Peyer's patch (tissue), 4 donors: ENCODE data around the gene MAGI2. TPM values are rescaled to one million over a fixed set of nuclear protein-coding genes. Genes with fewer than 3 reads are reported as not detected.
"Not testable (repeated sequence)": the region's sequence is repeated elsewhere in the genome, so short reads cannot be mapped to it uniquely, and the experiment has no call there.

ENCODE experiments used
- DNase-seq, 3 donors: peaks; one replicate each; pipeline ENCODE4 v3.0.0-alpha.2; 2017 to 2019
- H3K27ac ChIP-seq, 4 donors: fragments of 200-600 bp; sonication (generic); one replicate each; pipeline ENCODE4 v1.5.1; 2016 to 2019
- H3K27me3 ChIP-seq, 2 donors: fragments of 200-600 bp; sonication (generic); one replicate each; pipeline ENCODE4 v1.5.1; 2019
- H3K36me3 ChIP-seq, 3 donors: fragments of 200-600 bp; sonication (generic); one replicate each; pipeline ENCODE4 v1.5.1; 2016 to 2019
- H3K4me1 ChIP-seq, 4 donors: fragments of 200-600 bp; sonication (generic); one replicate each; pipeline ENCODE4 v1.5.1; 2016 to 2019
- H3K4me3 ChIP-seq, 4 donors: fragments of 200-600 bp; sonication (generic); 1 replicate in 3 of 4; 2 replicates in 1 of 4; pipeline ENCODE4 v1.5.1; 2016 to 2019; ENCODE audit warnings: mild to moderate bottlenecking in 1 of 4
- H3K9me3 ChIP-seq, 4 donors: fragments of 200-600 bp; sonication (generic); one replicate each; pipeline ENCODE4 v1.5.1; 2016 to 2019; ENCODE audit warnings: mild to moderate bottlenecking in 1 of 4
- CTCF ChIP-seq, 6 experiments: fragments of 450-650 bp in 4 of 6; fragments of 200-600 bp in 2 of 6; sonication (generic) in 1 of 6; IDR thresholded peaks; one replicate each; pipeline ENCODE4 v1.5.1; 2017 to 2019; ENCODE audit warnings: antibody characterized with exemption in 6 of 6, mild to moderate bottlenecking in 3 of 6, moderate library complexity in 1 of 6
- POLR2A ChIP-seq, 2 donors: fragments of 450-650 bp; IDR thresholded peaks; one replicate each; pipeline ENCODE4 v1.5.1; 2017; ENCODE audit warnings: antibody characterized with exemption in 2 of 2, mild to moderate bottlenecking in 2 of 2, moderate library complexity in 2 of 2
- total RNA-seq, 4 donors: library from RNA; depleted of rRNA; stranded (reverse); fragments of >200 nt; gene quantifications; one replicate each; pipeline ENCODE4 v1.1.0, GENCODE V29; 2016

Gene MAGI2
- total RNA-seq, 4 donors from 2014 or later: 1.6 to 12.4 (median 2.8) TPM

DNA sequence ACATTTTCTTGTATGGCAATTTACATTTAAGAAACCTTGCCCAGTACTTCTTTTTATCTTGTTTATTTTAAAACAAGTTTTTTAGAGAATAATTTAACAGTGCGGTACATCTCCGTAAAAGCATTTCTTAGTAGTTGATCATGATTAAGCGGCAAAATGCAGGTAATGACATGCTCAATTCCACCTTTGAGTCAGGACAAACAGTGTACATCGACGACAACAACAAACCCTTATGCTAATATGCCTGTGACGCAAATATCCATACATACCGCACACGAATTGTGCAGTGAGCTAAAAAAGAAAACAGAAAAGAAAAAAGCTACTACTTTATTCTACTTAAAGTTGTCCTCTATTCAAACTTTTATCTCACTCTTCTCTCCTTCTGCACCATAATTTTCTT lies 1.9 kb downstream of the MAGI2 start:
- no peak for TF ChIP-seq POLR2A (IDR thresholded peaks at IDR 0.05)
- TF ChIP-seq CTCF (IDR thresholded peaks at IDR 0.05): no peak
- Histone ChIP-seq H3K9me3 (no peaks in the 10 kb centered on the region), H3K4me1 (no peaks in the 10 kb centered on the region), H3K36me3 (no peaks in the 10 kb centered on the region), H3K27ac (peak overlapping the region in 2 of 4 donors; percentile 87 to 93), H3K27me3 (no peaks in the 10 kb centered on the region), H3K4me3 (peak overlapping the region in 3 of 4 donors; percentile 46 to 64 (median 63))
- DNase-seq: no peak

DNA sequence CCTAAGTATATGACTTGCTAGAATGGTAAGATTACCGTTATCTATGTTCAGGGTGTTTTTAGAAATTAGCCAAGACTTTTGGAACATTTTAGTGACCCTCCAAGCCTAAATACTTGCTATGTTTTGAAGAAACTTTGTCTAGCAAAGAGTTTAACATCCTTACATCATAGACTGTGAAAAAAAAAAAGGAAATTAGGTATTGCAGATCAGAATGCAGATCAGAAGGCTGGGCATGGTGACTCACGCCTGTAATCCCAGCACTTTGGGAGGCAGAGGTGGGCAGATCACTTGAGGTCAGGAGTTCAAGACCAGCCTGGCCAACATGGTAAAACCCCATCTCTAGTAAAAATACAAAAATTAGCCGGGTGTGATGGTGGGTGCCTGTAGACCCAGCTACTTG lies 10.7 kb downstream of the MAGI2 start:
- H3K27ac ChIP-seq, DNase-seq, H3K9me3 ChIP-seq, H3K36me3 ChIP-seq, H3K4me3 ChIP-seq, H3K4me1 ChIP-seq, H3K27me3 ChIP-seq: not testable (repeated sequence)

DNA sequence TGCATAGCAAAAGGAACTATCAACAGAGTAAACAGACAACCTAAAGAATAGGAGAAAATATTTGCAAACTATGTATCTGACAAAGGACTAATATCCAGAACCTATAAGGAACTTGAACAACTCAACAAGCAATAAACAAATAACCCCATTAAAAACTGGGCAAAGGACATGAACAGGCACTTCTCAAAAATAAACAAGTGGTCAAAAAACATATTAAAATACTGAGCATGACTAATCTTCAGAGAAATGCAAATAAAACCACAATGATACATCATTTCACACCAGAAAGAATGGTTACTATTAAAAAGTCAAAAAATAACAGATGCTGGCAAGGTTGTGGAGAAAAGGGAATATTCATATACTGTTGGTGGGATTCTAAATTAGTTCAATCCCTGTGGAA lies 17.1 kb downstream of the MAGI2 start:
- no peaks in the 10 kb centered on the region for H3K9me3 ChIP-seq
- no peaks in the 10 kb centered on the region for H3K36me3 ChIP-seq
- no peaks in the 10 kb centered on the region for H3K27me3 ChIP-seq
- no peak for DNase-seq
- no peak for TF ChIP-seq POLR2A (IDR thresholded peaks at IDR 0.05)
- no peak for TF ChIP-seq CTCF (IDR thresholded peaks at IDR 0.05)
- H3K4me1 ChIP-seq: no peaks in the 10 kb centered on the region
- no peak overlapping the region for H3K27ac ChIP-seq
- no peak overlapping the region for H3K4me3 ChIP-seq

GRCh38 chr7:79434867-79435266 lies 18.6 kb downstream of the MAGI2 start:
- Histone ChIP-seq H3K36me3 (no peaks in the 10 kb centered on the region), H3K27ac (no peak overlapping the region), H3K4me1 (no peaks in the 10 kb centered on the region), H3K4me3 (no peak overlapping the region), H3K27me3 (no peaks in the 10 kb centered on the region), H3K9me3 (no peaks in the 10 kb centered on the region)
- TF ChIP-seq CTCF (IDR thresholded peaks at IDR 0.05) (no peak), POLR2A (IDR thresholded peaks at IDR 0.05) (no peak)
- DNase-seq: no peak

DNA sequence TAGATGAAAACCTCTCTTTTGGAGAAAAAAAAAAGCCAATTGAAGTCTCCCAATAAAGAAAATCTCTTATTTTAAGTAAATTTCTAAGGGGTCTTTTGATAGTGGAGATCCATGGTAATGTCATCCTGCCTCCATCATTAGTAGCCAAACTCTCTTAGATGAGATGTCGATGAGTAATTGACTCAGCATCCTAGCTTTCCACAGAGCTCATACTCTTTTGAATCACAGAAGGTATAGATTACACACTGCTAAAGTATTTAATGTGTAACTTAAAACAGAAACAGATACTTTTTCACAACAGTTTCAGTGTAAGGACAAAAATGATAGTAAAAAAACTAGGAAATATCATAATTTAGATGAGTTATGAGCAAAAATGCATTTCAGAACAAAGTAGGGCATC lies 19.4 kb downstream of the MAGI2 start:
- H3K36me3 ChIP-seq: no peaks in the 10 kb centered on the region
- no peak overlapping the region for H3K4me3 ChIP-seq
- no peaks in the 10 kb centered on the region for H3K4me1 ChIP-seq
- no peaks in the 10 kb centered on the region for H3K27me3 ChIP-seq
- DNase-seq: no peak
- TF ChIP-seq POLR2A (IDR thresholded peaks at IDR 0.05): no peak
- no peak for TF ChIP-seq CTCF (IDR thresholded peaks at IDR 0.05)
- no peak overlapping the region for H3K27ac ChIP-seq
- no peaks in the 10 kb centered on the region for H3K9me3 ChIP-seq

GRCh38 chr7:79430391-79430790 lies 23.1 kb downstream of the MAGI2 start:
- no peak for TF ChIP-seq POLR2A (IDR thresholded peaks at IDR 0.05)
- no peak for TF ChIP-seq CTCF (IDR thresholded peaks at IDR 0.05)
- no peak overlapping the region for H3K4me3 ChIP-seq
- H3K36me3 ChIP-seq: no peaks in the 10 kb centered on the region
- H3K9me3 ChIP-seq: no peaks in the 10 kb centered on the region
- no peak for DNase-seq
- H3K4me1 ChIP-seq: no peaks in the 10 kb centered on the region
- no peak overlapping the region for H3K27ac ChIP-seq
- H3K27me3 ChIP-seq: no peaks in the 10 kb centered on the region
